Measurements from ENCODE around the gene MPND.

DNA sequence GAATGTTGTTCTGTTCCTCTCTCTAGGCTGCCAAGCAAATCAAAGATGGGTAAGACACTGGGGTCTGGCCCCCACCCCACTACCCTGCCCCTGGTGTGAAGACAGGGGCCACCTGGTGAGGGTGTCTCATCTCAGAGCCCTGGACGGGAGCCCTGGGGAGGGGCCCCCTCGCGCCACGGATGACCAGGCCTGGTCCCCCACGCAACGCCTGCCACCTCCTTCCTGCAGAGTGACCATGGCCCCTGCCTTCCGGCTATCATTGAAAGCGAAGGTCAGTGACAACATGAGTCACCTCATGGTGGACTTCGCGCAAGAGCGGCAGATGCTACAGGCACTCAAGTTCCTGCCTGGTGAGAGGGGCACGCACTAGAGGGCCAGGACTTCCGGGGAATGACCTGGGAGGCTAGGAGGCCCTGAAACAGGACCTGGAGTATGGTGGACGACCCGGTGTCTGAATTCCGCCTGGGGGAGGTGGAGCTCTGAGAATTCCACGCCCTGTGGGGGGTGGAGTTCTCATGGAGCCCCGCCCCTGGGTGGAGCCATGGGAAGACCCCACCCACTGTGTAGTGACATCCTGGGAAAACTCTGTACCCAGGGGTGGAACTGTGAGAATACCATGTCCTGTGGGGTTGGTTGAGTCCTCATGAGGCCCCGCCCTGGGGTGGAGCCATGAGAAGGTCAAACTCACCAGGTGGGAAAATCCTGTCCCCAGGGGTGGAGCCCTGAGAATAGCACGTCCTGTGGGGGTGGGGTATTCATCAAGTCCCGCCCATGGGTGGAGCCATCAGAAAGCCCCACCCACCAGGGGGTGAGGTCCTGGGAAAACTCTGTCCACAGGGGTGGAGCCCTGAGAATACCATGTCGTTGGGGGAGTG is 32.9 kb upstream of the MPND start:
- TF ChIP-seq RAD21 (IDR thresholded peaks at IDR 0.05; ENCODE audit: low read length) (no peak), RCOR1 (IDR thresholded peaks at IDR 0.05; ENCODE audit: low read length) (no peak), JUND (IDR thresholded peaks at IDR 0.05) (no peak), EP300 (IDR thresholded peaks at IDR 0.05; ENCODE audit: borderline replicate concordance in 1 of 2, low read depth in 1 of 2, low read length in 1 of 2) (no peak), FOXJ3 (CRISPR knock-in tag; IDR thresholded peaks at IDR 0.05) (no peak), POLR2AphosphoS5 (IDR thresholded peaks at IDR 0.05; ENCODE audit: low read depth, low read length) (no peak), YY1 (IDR thresholded peaks at IDR 0.05; ENCODE audit: low read depth) (no peak), TEAD4 (IDR thresholded peaks at IDR 0.05; ENCODE audit: borderline replicate concordance, insufficient read depth) (no peak), USF2 (IDR thresholded peaks at IDR 0.05; ENCODE audit: borderline replicate concordance, low read depth, low read length) (no peak), PBX3 (IDR thresholded peaks at IDR 0.05) (no peak), NFIC (IDR thresholded peaks at IDR 0.05; ENCODE audit: borderline replicate concordance) (no peak), ELF1 (IDR thresholded peaks at IDR 0.05) (no peak)
- TF ChIP-seq, protein P1, sequence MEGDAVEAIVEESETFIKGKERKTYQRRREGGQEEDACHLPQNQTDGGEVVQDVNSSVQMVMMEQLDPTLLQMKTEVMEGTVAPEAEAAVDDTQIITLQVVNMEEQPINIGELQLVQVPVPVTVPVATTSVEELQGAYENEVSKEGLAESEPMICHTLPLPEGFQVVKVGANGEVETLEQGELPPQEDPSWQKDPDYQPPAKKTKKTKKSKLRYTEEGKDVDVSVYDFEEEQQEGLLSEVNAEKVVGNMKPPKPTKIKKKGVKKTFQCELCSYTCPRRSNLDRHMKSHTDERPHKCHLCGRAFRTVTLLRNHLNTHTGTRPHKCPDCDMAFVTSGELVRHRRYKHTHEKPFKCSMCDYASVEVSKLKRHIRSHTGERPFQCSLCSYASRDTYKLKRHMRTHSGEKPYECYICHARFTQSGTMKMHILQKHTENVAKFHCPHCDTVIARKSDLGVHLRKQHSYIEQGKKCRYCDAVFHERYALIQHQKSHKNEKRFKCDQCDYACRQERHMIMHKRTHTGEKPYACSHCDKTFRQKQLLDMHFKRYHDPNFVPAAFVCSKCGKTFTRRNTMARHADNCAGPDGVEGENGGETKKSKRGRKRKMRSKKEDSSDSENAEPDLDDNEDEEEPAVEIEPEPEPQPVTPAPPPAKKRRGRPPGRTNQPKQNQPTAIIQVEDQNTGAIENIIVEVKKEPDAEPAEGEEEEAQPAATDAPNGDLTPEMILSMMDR (IDR thresholded peaks at IDR 0.05) = no peak
- TF ChIP-seq, protein P2, sequence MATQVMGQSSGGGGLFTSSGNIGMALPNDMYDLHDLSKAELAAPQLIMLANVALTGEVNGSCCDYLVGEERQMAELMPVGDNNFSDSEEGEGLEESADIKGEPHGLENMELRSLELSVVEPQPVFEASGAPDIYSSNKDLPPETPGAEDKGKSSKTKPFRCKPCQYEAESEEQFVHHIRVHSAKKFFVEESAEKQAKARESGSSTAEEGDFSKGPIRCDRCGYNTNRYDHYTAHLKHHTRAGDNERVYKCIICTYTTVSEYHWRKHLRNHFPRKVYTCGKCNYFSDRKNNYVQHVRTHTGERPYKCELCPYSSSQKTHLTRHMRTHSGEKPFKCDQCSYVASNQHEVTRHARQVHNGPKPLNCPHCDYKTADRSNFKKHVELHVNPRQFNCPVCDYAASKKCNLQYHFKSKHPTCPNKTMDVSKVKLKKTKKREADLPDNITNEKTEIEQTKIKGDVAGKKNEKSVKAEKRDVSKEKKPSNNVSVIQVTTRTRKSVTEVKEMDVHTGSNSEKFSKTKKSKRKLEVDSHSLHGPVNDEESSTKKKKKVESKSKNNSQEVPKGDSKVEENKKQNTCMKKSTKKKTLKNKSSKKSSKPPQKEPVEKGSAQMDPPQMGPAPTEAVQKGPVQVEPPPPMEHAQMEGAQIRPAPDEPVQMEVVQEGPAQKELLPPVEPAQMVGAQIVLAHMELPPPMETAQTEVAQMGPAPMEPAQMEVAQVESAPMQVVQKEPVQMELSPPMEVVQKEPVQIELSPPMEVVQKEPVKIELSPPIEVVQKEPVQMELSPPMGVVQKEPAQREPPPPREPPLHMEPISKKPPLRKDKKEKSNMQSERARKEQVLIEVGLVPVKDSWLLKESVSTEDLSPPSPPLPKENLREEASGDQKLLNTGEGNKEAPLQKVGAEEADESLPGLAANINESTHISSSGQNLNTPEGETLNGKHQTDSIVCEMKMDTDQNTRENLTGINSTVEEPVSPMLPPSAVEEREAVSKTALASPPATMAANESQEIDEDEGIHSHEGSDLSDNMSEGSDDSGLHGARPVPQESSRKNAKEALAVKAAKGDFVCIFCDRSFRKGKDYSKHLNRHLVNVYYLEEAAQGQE (IDR thresholded peaks at IDR 0.05; ENCODE audit: low read depth, low read length) = no peak
